Endothelial cell of umbilical vein (primary cell): Measurements from ENCODE around the gene ZP1. TPM values are rescaled to one million over a fixed set of nuclear protein-coding genes. Genes with fewer than 3 reads are reported as not detected.

Experiments used
- BruUV-seq: library from RNA; stranded (reverse); fragments of 400-500 nt; replicated peaks from 2 replicates; lab custom pipeline; 2021; lab: Mats Ljungman, UMichigan
- CTCF ChIA-PET: fragments of 300-600, 350-600 bp; sonication (Branson Sonifier 250); formaldehyde crosslinking; loops from one replicate; lab custom pipeline; 2021; ENCODE audit warnings: antibody characterized with exemption, inconsistent platforms; lab: Charles Lee
- POLR2A ChIA-PET: fragments of 300-600, 350-600 bp; sonication (Branson Sonifier 250); formaldehyde crosslinking; loops from one replicate; lab custom pipeline; 2021; ENCODE audit warnings: antibody characterized with exemption, inconsistent platforms; lab: Charles Lee
- DNase-seq: peaks from one replicate; pipeline ENCODE4 v3.0.0-alpha.2; 2011; ENCODE audit warnings: low read depth, low spot score
- FAIRE-seq: peaks from 2 replicates; lab custom pipeline; 2011; peaks lifted over from hg19 to GRCh38; lab: Jason Lieb, UNC
- H2AFZ ChIP-seq: 2 replicates; pipeline ENCODE4 v1.6.0; 2012; ENCODE audit warnings: low read depth, low read length, control low read depth, inconsistent platforms
- H3K27ac ChIP-seq: 2 replicates; pipeline ENCODE4 v1.5.1; 2011; ENCODE audit warnings: low read depth, mild to moderate bottlenecking, control low read depth, low read length, moderate library complexity; ENCODE audit not compliant: insufficient read depth
- H3K27me3 ChIP-seq, 2 experiments: 2 replicates each; pipeline versions ENCODE4 v1.6.0 to v1.6.1; 2011; ENCODE audit warnings: low read length in 2 of 2, mixed read lengths in 1 of 2; ENCODE audit not compliant: control insufficient read depth in 2 of 2, insufficient read depth in 2 of 2
- H3K36me3 ChIP-seq, 2 experiments: 2 replicates in 1 of 2; 3 replicates in 1 of 2; pipeline ENCODE4 v1.5.1; 2011; ENCODE audit warnings: low read length in 2 of 2, mild to moderate bottlenecking in 1 of 2, moderate library complexity in 1 of 2; ENCODE audit not compliant: control insufficient read depth in 2 of 2, insufficient read depth in 2 of 2; ENCODE audit errors: extremely low read depth in 1 of 2
- H3K4me1 ChIP-seq: 3 replicates; pipeline ENCODE4 v1.5.1; 2011; ENCODE audit warnings: mild to moderate bottlenecking, low read length; ENCODE audit not compliant: control insufficient read depth, insufficient read depth; ENCODE audit errors: extremely low read depth
- H3K4me2 ChIP-seq: 2 replicates; pipeline ENCODE4 v1.6.1; 2011; ENCODE audit warnings: low read length, control low read depth, mixed read lengths; ENCODE audit not compliant: insufficient read depth
- H3K4me3 ChIP-seq, 3 experiments: fragments of 200-600 bp in 1 of 3; sonication (generic), shearing (Covaris generic) in 1 of 3; replicated peaks in 1 of 3; 2 replicates each; pipeline ENCODE4 v1.5.1; 2011 to 2016; ENCODE audit warnings: control low read depth in 3 of 3, low read length in 3 of 3, mild to moderate bottlenecking in 2 of 3, inconsistent platforms in 1 of 3, low read depth in 1 of 3, moderate library complexity in 1 of 3; ENCODE audit not compliant: insufficient read depth in 1 of 3
- H3K79me2 ChIP-seq: 2 replicates; pipeline ENCODE4 v1.6.0; 2012; ENCODE audit warnings: low read length, inconsistent platforms; ENCODE audit not compliant: control insufficient read depth, insufficient read depth
- H3K9ac ChIP-seq: replicated peaks from 2 replicates; pipeline ENCODE3; 2011; ENCODE audit warnings: low read length, control low read depth; ENCODE audit not compliant: insufficient read depth; ENCODE audit errors: extremely low read depth
- H3K9me1 ChIP-seq: replicated peaks from 3 replicates; pipeline ENCODE4 v1.6.0; 2011; ENCODE audit warnings: mild to moderate bottlenecking, low read length; ENCODE audit not compliant: control insufficient read depth, insufficient read depth; ENCODE audit errors: extremely low read depth
- H3K9me3 ChIP-seq: replicated peaks from 2 replicates; pipeline ENCODE4 v1.5.1; 2012; ENCODE audit warnings: low read length, inconsistent platforms; ENCODE audit not compliant: control insufficient read depth, insufficient read depth
- H4K20me1 ChIP-seq: replicated peaks from 2 replicates; pipeline ENCODE3; 2011; ENCODE audit warnings: mild to moderate bottlenecking, low read length; ENCODE audit not compliant: control insufficient read depth, insufficient read depth; ENCODE audit errors: extremely low read depth
- EZH2 ChIP-seq: IDR thresholded peaks from 2 replicates; pipeline ENCODE4 v1.6.1; 2012; ENCODE audit warnings: borderline replicate concordance, low read depth, mild to moderate bottlenecking, moderate library complexity, low read length, inconsistent platforms; ENCODE audit not compliant: severe bottlenecking
- FOS ChIP-seq: IDR thresholded peaks from 2 replicates; pipeline ENCODE4 v1.6.1; 2011; ENCODE audit warnings: mild to moderate bottlenecking, low read length, moderate library complexity, borderline replicate concordance; ENCODE audit not compliant: insufficient read depth
- MYC ChIP-seq: IDR thresholded peaks from one replicate; pipeline ENCODE4 v1.6.1; 2011; ENCODE audit warnings: mild to moderate bottlenecking, low read depth, low read length
- POLR2A ChIP-seq: IDR thresholded peaks from 2 replicates; pipeline ENCODE4 v1.6.1; 2012; ENCODE audit warnings: low read depth, mild to moderate bottlenecking, control low read depth, low read length
- POLR2AphosphoS5 ChIP-seq: IDR thresholded peaks from 2 replicates; pipeline ENCODE4 v1.6.1; 2012; ENCODE audit warnings: low read depth, mild to moderate bottlenecking, control low read depth, low read length, moderate library complexity; ENCODE audit not compliant: insufficient read depth
- dilution Hi-C: fragments of 300-500 bp; cut with MboI; formaldehyde crosslinking; loops from one replicate; pipeline ENCODE4 v1.15.0; 2019; ENCODE audit warnings: low sequenced_read_pairs; ENCODE audit not compliant: extremely low pct_ligation_motif_present
- intact Hi-C: fragments of 100-400 bp; cut with micrococcal nuclease; formaldehyde crosslinking; loops from one replicate; pipeline ENCODE4 v1.10.0; 2022
- polyA plus RNA-seq, 4 experiments: library from polyadenylated mRNA; depleted of rRNA in 3 of 4; stranded (reverse) in 3 of 4; unstranded in 1 of 4; fragments of >200 nt; gene quantifications; 2 replicates each; pipeline versions ENCODE4 v1.2.1 to v1.2.3, GENCODE V29; 2011 to 2012; ENCODE audit warnings: missing spikeins in 1 of 4
- total RNA-seq: library from RNA; stranded (reverse); gene quantifications from 2 replicates; pipeline ENCODE4 v1.2.3, GENCODE V29; 2021
- TF ChIP-seq, protein P1 (sequence below): IDR thresholded peaks from 2 replicates; pipeline ENCODE4 v1.6.1; 2011; ENCODE audit not compliant: insufficient read depth, insufficient read length
- TF ChIP-seq, protein P2 (sequence below), 2 donors: IDR thresholded peaks; 1 replicate in 1 of 2; 2 replicates in 1 of 2; pipeline ENCODE4 v1.5.1; 2011; ENCODE audit warnings: low read length in 2 of 2, mild to moderate bottlenecking in 2 of 2, moderate library complexity in 2 of 2, control low read depth in 1 of 2, inconsistent platforms in 1 of 2, low read depth in 1 of 2; ENCODE audit not compliant: insufficient read depth in 1 of 2; ENCODE audit errors: extremely low read depth in 1 of 2

Gene ZP1
- total and polyA plus RNA-seq, 2 donors (not counting 3 experiments of a cell fraction or from before 2014, with no cell fraction given) = not detected

DNA sequence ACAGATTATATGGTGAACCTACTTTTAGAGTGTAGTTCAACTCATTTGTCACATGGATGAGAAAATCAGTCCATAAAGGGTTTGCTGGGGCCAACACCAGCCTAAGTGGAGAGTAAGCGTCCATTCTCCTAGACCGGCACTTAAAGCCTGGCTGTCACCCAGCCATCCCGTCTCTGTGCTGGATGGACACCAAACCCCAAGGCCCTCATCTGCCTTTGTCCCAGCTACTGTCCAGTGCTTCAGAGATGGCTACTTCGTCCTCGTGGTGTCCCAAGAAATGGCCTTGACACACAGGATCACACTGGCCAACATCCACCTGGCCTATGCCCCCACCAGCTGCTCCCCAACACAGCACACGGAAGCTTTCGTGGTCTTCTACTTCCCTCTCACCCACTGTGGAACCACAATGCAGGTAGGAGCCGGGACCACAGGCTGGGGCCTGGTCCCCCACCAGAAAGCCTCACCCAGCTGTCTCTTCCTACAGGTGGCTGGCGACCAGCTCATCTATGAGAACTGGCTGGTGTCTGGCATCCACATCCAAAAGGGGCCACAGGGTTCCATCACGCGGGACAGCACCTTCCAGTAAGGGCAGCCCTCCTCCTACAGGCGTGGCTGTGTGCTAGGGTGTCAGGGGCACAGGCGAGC, 3.5 kb downstream of the ZP1 start:
- intact Hi-C loops = no loop called here
- no peak overlapping the region for H3K4me2 ChIP-seq
- DNase-seq = no peak
- H3K4me1 ChIP-seq = no peaks in the 10 kb centered on the region
- CTCF ChIA-PET = interaction anchor here (1.2 to 3.3 kb wide), 5 partner anchors 10 to 95 kb away, joined by 4 to 12 read pairs (median 9); no protein-coding TSS in a partner anchor
- H3K9me1 ChIP-seq = no peaks in the 10 kb centered on the region
- no peaks in the 10 kb centered on the region for H3K9me3 ChIP-seq
- FAIRE-seq = no peak
- H2AFZ ChIP-seq = no peak overlapping the region
- H4K20me1 ChIP-seq = no peaks in the 10 kb centered on the region
- BruUV-seq = no TSS peak
- no peak overlapping the region for H3K4me3 ChIP-seq
- POLR2A ChIA-PET = interaction anchor here (0.5 kb wide), 1 partner anchor 9 kb away, joined by 3 read pairs; no protein-coding TSS in a partner anchor
- H3K79me2 ChIP-seq = no peaks in the 10 kb centered on the region
- no peak for TF ChIP-seq POLR2A
- TF ChIP-seq MYC = no peak
- TF ChIP-seq FOS = no peak
- TF ChIP-seq POLR2AphosphoS5 = no peak
- TF ChIP-seq EZH2 = no peak
- TF ChIP-seq, protein P1, sequence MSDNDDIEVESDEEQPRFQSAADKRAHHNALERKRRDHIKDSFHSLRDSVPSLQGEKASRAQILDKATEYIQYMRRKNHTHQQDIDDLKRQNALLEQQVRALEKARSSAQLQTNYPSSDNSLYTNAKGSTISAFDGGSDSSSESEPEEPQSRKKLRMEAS = no peak
- TF ChIP-seq, protein P2, sequence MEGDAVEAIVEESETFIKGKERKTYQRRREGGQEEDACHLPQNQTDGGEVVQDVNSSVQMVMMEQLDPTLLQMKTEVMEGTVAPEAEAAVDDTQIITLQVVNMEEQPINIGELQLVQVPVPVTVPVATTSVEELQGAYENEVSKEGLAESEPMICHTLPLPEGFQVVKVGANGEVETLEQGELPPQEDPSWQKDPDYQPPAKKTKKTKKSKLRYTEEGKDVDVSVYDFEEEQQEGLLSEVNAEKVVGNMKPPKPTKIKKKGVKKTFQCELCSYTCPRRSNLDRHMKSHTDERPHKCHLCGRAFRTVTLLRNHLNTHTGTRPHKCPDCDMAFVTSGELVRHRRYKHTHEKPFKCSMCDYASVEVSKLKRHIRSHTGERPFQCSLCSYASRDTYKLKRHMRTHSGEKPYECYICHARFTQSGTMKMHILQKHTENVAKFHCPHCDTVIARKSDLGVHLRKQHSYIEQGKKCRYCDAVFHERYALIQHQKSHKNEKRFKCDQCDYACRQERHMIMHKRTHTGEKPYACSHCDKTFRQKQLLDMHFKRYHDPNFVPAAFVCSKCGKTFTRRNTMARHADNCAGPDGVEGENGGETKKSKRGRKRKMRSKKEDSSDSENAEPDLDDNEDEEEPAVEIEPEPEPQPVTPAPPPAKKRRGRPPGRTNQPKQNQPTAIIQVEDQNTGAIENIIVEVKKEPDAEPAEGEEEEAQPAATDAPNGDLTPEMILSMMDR (IDR thresholded peaks at IDR 0.05; ENCODE audit: extremely low read depth in 1 of 2, insufficient read depth in 1 of 2, low read depth in 1 of 2, low read length in 2 of 2) = no peak
- H3K9ac ChIP-seq = no peak overlapping the region
- no peak overlapping the region for H3K27ac ChIP-seq
- H3K36me3 ChIP-seq = no peaks in the 10 kb centered on the region
- no peaks in the 10 kb centered on the region for H3K27me3 ChIP-seq
- dilution Hi-C loops = no loop called here
